ENCODE data around the gene TOP3A. TPM values are rescaled to one million over a fixed set of nuclear protein-coding genes. Genes with fewer than 3 reads are reported as not detected.

TOP3A gene
- total and polyA plus RNA-seq, 2 of the 13 experiments (the other 11 are each of a cell fraction or from before 2014, with no cell fraction given): 16.9 to 36.8 TPM

DNA sequence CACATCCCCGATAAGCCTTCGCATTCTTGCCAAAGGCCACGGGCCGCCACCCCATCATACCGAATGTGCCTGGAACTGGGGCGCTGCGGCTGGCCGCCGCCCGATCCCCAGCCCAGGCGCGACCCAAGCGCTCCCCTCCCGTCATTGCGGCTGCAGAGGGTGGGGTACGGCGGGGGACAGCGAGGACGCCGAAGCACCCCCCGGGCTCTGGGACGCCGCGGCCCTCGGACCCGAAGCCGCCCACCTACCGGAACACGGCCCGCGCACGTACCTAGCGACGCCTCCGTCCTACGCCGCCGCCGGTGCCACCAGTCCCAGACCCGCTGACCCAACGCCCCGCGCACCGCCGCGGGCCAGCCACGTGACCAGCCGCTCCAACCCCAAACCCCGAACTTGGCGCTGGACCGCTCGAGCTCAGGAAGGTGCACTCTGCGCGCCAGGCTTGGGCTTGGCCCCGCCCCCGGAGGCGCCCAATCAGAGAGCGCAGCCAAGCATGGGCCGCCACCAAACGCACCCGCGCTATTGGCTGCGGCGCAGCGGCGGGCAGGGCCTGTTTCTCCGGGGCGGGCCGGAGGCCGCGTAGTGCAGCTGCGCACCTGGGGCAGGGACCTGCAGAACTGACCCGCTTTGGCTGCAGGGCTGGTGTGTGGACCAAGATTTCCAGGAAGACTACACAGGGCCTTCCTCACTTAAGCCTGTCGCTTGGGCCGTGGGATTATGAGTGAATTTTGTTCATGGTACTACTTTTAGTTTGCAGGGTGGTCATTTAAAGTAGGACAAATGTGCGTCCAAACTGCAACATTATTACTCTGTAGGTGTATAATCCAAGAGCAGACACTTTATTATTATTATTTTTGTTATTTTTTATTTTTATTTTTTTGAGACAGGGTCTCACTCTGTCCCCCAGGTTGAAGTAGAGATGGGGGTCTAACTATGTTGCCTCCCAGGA, 48.6 kb upstream of the TOP3A start, which contains the start of gene SHMT1 (continued):
- TF ChIP-seq, protein P1, sequence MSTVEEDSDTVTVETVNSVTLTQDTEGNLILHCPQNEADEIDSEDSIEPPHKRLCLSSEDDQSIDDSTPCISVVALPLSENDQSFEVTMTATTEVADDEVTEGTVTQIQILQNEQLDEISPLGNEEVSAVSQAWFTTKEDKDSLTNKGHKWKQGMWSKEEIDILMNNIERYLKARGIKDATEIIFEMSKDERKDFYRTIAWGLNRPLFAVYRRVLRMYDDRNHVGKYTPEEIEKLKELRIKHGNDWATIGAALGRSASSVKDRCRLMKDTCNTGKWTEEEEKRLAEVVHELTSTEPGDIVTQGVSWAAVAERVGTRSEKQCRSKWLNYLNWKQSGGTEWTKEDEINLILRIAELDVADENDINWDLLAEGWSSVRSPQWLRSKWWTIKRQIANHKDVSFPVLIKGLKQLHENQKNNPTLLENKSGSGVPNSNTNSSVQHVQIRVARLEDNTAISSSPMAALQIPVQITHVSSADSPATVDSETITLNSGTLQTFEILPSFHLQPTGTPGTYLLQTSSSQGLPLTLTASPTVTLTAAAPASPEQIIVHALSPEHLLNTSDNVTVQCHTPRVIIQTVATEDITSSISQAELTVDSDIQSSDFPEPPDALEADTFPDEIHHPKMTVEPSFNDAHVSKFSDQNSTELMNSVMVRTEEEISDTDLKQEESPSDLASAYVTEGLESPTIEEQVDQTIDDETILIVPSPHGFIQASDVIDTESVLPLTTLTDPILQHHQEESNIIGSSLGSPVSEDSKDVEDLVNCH (CRISPR knock-in tag; IDR thresholded peaks at IDR 0.05): no peak
- TF ChIP-seq, protein P2, sequence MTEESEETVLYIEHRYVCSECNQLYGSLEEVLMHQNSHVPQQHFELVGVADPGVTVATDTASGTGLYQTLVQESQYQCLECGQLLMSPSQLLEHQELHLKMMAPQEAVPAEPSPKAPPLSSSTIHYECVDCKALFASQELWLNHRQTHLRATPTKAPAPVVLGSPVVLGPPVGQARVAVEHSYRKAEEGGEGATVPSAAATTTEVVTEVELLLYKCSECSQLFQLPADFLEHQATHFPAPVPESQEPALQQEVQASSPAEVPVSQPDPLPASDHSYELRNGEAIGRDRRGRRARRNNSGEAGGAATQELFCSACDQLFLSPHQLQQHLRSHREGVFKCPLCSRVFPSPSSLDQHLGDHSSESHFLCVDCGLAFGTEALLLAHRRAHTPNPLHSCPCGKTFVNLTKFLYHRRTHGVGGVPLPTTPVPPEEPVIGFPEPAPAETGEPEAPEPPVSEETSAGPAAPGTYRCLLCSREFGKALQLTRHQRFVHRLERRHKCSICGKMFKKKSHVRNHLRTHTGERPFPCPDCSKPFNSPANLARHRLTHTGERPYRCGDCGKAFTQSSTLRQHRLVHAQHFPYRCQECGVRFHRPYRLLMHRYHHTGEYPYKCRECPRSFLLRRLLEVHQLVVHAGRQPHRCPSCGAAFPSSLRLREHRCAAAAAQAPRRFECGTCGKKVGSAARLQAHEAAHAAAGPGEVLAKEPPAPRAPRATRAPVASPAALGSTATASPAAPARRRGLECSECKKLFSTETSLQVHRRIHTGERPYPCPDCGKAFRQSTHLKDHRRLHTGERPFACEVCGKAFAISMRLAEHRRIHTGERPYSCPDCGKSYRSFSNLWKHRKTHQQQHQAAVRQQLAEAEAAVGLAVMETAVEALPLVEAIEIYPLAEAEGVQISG (CRISPR knock-in tag; IDR thresholded peaks at IDR 0.05): peak; percentile 78
- peak; percentile 82 for TF ChIP-seq RAD51 (IDR thresholded peaks at IDR 0.05; ENCODE audit: borderline replicate concordance)
- TF ChIP-seq, protein P3, sequence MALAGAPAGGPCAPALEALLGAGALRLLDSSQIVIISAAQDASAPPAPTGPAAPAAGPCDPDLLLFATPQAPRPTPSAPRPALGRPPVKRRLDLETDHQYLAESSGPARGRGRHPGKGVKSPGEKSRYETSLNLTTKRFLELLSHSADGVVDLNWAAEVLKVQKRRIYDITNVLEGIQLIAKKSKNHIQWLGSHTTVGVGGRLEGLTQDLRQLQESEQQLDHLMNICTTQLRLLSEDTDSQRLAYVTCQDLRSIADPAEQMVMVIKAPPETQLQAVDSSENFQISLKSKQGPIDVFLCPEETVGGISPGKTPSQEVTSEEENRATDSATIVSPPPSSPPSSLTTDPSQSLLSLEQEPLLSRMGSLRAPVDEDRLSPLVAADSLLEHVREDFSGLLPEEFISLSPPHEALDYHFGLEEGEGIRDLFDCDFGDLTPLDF (CRISPR knock-in tag; IDR thresholded peaks at IDR 0.05): peak; percentile 93
- TF ChIP-seq ZFY (CRISPR knock-in tag; IDR thresholded peaks at IDR 0.05): peak; percentile 76
- no peak for TF ChIP-seq ZMAT3 (CRISPR knock-in tag; conservative IDR thresholded peaks at IDR 0.05)
- no peak for TF ChIP-seq TAF15 (IDR thresholded peaks at IDR 0.05; ENCODE audit: low read depth, low read length, poor library complexity, severe bottlenecking)
- TF ChIP-seq ZNF468 (CRISPR knock-in tag; IDR thresholded peaks at IDR 0.05): peak; percentile 91; the same call in 1 of the 2 replicates
- TF ChIP-seq ZNF205 (CRISPR knock-in tag; IDR thresholded peaks at IDR 0.05): peak; percentile 40; the same call in 1 of the 2 replicates
- TF ChIP-seq PHF20 (CRISPR knock-in tag; IDR thresholded peaks at IDR 0.05): peak; percentile 54
- TF ChIP-seq HNF4G (IDR thresholded peaks at IDR 0.05; ENCODE audit: borderline replicate concordance, low read depth, low read length): 0 out of 2 replicates have a peak, but pooled peaks have one; percentile 13
- TF ChIP-seq HNF4G (CRISPR knock-in tag; IDR thresholded peaks at IDR 0.05; ENCODE audit: borderline replicate concordance, low read depth): 0 out of 2 replicates have a peak, but pooled peaks have one; percentile 28
- no peak for TF ChIP-seq CBX2 (IDR thresholded peaks at IDR 0.05; ENCODE audit: low read depth, low read length)
- TF ChIP-seq CBX2 (CRISPR knock-in tag; IDR thresholded peaks at IDR 0.05; ENCODE audit: low read depth): no peak
- TF ChIP-seq TOPORS (CRISPR knock-in tag; IDR thresholded peaks at IDR 0.05): no peak
- TF ChIP-seq, protein P4, sequence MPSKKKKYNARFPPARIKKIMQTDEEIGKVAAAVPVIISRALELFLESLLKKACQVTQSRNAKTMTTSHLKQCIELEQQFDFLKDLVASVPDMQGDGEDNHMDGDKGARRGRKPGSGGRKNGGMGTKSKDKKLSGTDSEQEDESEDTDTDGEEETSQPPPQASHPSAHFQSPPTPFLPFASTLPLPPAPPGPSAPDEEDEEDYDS (CRISPR knock-in tag; IDR thresholded peaks at IDR 0.05): peak; percentile 92
- TF ChIP-seq AKAP8 (CRISPR knock-in tag; IDR thresholded peaks at IDR 0.05): peak; percentile 84; the same call in 1 of the 2 replicates
- 0 out of 2 replicates have a peak, but pooled peaks have one; percentile 36 for TF ChIP-seq ZFAT (CRISPR knock-in tag; conservative IDR thresholded peaks at IDR 0.05)

Data from HepG2 (cell line).